ENCODE results near the gene MS4A14. TPM values are rescaled to one million over a fixed set of nuclear protein-coding genes. Genes with fewer than 3 reads are reported as not detected.

The MS4A14 gene
- total RNA-seq, 1 donor from 2014 or later, result not detected

DNA sequence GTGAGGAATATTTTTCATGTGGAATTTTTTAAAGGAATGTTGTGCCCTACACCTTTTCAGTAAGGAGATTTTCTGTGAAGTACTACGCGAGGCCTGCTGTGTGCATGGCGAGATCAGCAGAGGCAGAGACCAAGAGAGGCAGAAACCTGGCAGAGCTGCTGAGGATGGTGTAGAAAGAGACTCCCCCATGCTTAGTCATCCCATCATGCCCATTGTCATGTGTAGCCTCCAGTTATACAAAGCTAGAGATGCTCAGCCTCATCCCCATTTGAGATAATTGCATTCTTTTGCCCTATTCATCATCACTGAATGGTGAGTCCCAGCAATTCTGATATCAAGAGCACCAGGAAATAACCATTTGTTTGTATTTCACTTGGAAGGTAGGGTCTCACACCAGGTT lies 20.9 kb upstream of the MS4A14 start:
- H3K36me3 Mint-ChIP-seq, result no peaks in the 10 kb centered on the region

GRCh38 chr11:60376601-60377000 lies 19.7 kb upstream of the MS4A14 start:
- DNase-seq (ENCODE audit: extremely low spot score, unreplicated experiment), result no peak
- Mint-ChIP-seq H3K4me3 (no peak overlapping the region), H3K4me1 (ENCODE audit: unreplicated experiment) (no peaks in the 10 kb centered on the region), H3K9me3 (no peaks in the 10 kb centered on the region), H3K36me3 (no peaks in the 10 kb centered on the region), H3K27me3 (no peaks in the 10 kb centered on the region), H3K27ac (no peak overlapping the region)
- TF ChIP-seq CTCF (conservative IDR thresholded peaks at IDR 0.05), result no peak

More for the DNA sequence above, 20.9 kb upstream of the MS4A14 start:
- no peaks in the 10 kb centered on the region for H3K4me1 Mint-ChIP-seq (ENCODE audit: unreplicated experiment)
- no peaks in the 10 kb centered on the region for H3K27me3 Mint-ChIP-seq
- TF ChIP-seq CTCF (conservative IDR thresholded peaks at IDR 0.05), result no peak
- no peak for DNase-seq (ENCODE audit: extremely low spot score, unreplicated experiment)
- H3K9me3 Mint-ChIP-seq, result no peaks in the 10 kb centered on the region
- no peak overlapping the region for H3K4me3 Mint-ChIP-seq
- no peak overlapping the region for H3K27ac Mint-ChIP-seq

DNA sequence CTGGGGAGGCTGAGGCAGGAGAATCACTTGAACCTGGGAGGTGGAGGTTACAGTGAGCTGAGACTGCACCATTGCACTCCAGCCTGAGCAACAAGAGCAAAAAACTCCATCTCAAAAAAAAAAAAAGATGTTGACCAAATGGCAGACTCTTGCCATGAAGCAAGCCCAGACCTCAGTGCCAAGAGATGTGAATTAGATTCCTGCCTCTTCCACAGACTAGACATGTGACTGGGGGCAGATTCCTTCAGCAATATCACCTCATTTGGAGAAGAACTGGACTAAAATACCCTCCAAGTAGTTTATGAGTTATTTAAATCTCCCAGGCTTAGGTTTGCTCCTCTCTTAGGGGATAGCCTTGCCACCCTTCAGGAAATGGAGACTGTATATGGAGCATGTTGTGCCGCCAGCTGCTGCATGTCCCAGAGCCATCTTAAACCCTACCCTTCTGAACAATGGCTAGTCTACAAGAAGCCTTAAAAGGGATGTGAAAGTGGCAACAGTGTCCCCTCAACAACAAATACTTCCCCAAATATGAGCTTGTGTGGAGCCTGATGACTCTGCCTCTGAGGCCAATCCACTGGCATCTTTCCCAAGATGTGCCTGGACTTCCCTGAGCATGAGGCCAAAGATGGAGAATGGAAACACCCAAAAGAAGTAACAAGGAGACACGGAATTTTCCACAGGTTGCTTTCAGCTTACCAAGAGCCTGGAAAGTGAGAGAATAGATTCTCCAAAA lies 18.7 kb upstream of the MS4A14 start:
- no peaks in the 10 kb centered on the region for H3K27me3 Mint-ChIP-seq
- no peaks in the 10 kb centered on the region for H3K36me3 Mint-ChIP-seq
- no peaks in the 10 kb centered on the region for H3K9me3 Mint-ChIP-seq
- H3K4me3 Mint-ChIP-seq, result no peak overlapping the region
- no peak overlapping the region for H3K27ac Mint-ChIP-seq
- no peak for DNase-seq (ENCODE audit: extremely low spot score, unreplicated experiment)
- no peaks in the 10 kb centered on the region for H3K4me1 Mint-ChIP-seq (ENCODE audit: unreplicated experiment)
- TF ChIP-seq CTCF (conservative IDR thresholded peaks at IDR 0.05), result no peak

DNA sequence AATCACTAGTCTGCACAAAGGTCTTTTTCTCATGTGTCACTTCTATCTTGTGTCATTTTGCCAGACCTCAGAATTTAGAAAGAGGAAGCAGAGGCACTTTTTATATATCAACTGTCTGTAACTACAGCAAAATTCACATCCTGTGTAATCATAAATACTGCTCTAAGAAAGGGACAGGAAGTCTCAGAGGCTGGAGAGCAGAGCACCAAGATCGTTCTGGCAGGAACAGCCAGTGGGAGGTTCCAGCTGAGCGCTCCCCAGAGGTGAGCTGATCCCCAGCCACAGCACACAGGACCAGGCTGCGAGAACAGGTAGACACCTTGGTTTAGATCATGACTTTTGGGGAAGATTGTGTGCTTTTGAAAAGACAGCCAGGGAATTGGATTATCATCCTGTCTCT lies 17.9 kb upstream of the MS4A14 start, which contains the start of gene MS4A7:
TSS of gene MS4A7 (plus strand) at position 179 of the 400 bp plus-strand sequence. CDS start 4,610 bp downstream, outside the sequence.
- Mint-ChIP-seq H3K9me3 (no peaks in the 10 kb centered on the region), H3K4me3 (no peak within 1 kb of the TSS), H3K27ac (no peak within 1 kb of the TSS), H3K4me1 (ENCODE audit: unreplicated experiment) (no peaks in the 10 kb centered on the region), H3K36me3 (no peaks in the 10 kb centered on the region), H3K27me3 (no peaks in the 10 kb centered on the region)
- no peak for TF ChIP-seq CTCF (conservative IDR thresholded peaks at IDR 0.05)
- DNase-seq (ENCODE audit: extremely low spot score, unreplicated experiment), result no peak

DNA sequence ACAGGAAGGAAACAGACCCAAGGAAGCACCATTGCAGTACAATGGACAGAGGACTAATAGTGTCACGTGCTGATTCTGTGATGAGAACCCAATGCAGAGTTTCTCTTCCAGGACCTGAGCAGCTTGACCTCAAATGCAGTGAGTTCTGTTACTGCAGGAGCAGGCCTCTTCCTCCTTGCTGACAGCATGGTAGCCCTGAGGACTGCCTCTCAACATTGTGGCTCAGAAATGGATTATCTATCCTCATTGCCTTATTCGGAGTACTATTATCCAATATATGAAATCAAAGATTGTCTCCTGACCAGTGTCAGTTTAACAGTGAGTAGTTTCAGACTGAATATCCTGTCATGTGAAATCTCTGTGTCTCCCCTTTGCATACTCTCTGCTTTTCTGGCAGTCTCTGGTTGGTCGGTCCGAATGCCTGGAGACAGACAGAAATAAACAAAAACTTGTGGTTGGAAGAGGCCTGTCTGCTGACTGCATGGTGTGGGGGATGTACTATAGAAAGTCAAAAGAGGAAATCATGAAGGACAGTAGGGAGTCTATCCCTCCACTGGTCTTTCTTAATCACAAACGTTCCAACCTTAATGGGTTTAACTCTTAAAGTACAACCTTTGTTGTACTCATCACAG lies 6.9 kb upstream of the MS4A14 start:
- no peak for TF ChIP-seq CTCF (conservative IDR thresholded peaks at IDR 0.05)

More for the DNA sequence above, 6.9 kb upstream of the MS4A14 start:
- no peak for DNase-seq (ENCODE audit: extremely low spot score, unreplicated experiment)
- Mint-ChIP-seq H3K27ac (no peak overlapping the region), H3K27me3 (no peaks in the 10 kb centered on the region), H3K4me1 (ENCODE audit: unreplicated experiment) (no peaks in the 10 kb centered on the region), H3K36me3 (no peaks in the 10 kb centered on the region), H3K9me3 (no peaks in the 10 kb centered on the region), H3K4me3 (no peak overlapping the region)

Data from type B pancreatic cell (in vitro differentiated cells).